Measurements from ENCODE around the gene KYNU. TPM values are rescaled to one million over a fixed set of nuclear protein-coding genes. Genes with fewer than 3 reads are reported as not detected.

Gene KYNU
- total and polyA plus RNA-seq, 9 of the 15 experiments (the other 6 are each of a cell fraction or from before 2014, with no cell fraction given): 2.6 to 11.6 (median 7.2) TPM

DNA sequence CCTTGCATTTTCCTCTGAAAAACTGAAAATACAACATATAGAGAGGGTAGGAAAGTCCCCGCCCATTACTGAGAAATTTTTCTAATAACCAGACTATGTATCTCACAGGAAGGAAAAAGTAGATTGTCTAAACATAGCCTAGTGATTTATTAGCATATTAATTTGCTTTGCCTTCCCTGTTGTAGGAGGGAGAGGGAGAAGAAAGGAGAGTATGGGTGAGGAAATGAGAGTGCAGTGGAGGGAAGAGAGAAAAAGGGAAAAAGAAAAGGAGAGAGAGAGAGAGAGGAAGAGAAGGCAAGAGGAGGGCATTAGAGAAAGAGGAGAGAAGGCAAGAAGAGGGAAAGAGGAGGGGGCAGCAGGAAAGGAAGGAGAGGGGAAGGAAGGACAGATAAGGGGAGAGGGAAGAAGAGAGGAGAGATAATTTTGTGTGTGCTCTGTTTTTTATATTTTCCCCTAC is 3.6 kb upstream of the KYNU start:
- no TSS peak for BruUV-seq (replicated peaks)
- no peak overlapping the region for H3K4me3 ChIP-seq
- DNase-seq (ENCODE audit: extremely low read depth in 1 of 4, low spot score in 3 of 4): no peak
- no peak for TF ChIP-seq MTA2 (IDR thresholded peaks at IDR 0.05; ENCODE audit: low read depth)
- TF ChIP-seq, protein P1, sequence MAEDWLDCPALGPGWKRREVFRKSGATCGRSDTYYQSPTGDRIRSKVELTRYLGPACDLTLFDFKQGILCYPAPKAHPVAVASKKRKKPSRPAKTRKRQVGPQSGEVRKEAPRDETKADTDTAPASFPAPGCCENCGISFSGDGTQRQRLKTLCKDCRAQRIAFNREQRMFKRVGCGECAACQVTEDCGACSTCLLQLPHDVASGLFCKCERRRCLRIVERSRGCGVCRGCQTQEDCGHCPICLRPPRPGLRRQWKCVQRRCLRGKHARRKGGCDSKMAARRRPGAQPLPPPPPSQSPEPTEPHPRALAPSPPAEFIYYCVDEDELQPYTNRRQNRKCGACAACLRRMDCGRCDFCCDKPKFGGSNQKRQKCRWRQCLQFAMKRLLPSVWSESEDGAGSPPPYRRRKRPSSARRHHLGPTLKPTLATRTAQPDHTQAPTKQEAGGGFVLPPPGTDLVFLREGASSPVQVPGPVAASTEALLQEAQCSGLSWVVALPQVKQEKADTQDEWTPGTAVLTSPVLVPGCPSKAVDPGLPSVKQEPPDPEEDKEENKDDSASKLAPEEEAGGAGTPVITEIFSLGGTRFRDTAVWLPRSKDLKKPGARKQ (CRISPR knock-in tag; IDR thresholded peaks at IDR 0.05): no peak
- TF ChIP-seq, protein P2, sequence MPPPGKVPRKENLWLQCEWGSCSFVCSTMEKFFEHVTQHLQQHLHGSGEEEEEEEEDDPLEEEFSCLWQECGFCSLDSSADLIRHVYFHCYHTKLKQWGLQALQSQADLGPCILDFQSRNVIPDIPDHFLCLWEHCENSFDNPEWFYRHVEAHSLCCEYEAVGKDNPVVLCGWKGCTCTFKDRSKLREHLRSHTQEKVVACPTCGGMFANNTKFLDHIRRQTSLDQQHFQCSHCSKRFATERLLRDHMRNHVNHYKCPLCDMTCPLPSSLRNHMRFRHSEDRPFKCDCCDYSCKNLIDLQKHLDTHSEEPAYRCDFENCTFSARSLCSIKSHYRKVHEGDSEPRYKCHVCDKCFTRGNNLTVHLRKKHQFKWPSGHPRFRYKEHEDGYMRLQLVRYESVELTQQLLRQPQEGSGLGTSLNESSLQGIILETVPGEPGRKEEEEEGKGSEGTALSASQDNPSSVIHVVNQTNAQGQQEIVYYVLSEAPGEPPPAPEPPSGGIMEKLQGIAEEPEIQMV (tag; conservative IDR thresholded peaks at IDR 0.05; ENCODE audit: low read depth): no peak
- peak; percentile 17; the same call in 1 of the 2 replicates for TF ChIP-seq BACH1 (tag; IDR thresholded peaks at IDR 0.05)
- no peak for TF ChIP-seq CTCF (IDR thresholded peaks at IDR 0.05 in 2 of 3, conservative IDR thresholded peaks at IDR 0.05 in 1 of 3; ENCODE audit: insufficient read depth in 2 of 3, low read depth in 1 of 3, low read length in 3 of 3)
- TF ChIP-seq, protein P3, sequence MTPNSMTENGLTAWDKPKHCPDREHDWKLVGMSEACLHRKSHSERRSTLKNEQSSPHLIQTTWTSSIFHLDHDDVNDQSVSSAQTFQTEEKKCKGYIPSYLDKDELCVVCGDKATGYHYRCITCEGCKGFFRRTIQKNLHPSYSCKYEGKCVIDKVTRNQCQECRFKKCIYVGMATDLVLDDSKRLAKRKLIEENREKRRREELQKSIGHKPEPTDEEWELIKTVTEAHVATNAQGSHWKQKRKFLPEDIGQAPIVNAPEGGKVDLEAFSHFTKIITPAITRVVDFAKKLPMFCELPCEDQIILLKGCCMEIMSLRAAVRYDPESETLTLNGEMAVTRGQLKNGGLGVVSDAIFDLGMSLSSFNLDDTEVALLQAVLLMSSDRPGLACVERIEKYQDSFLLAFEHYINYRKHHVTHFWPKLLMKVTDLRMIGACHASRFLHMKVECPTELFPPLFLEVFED (CRISPR knock-in tag; conservative IDR thresholded peaks at IDR 0.05): 0 out of 2 replicates have a peak, but pooled peaks have one; percentile 54
- TF ChIP-seq PYGO2 (tag; IDR thresholded peaks at IDR 0.05): no peak
- TF ChIP-seq ZNF316 (IDR thresholded peaks at IDR 0.05): no peak
- TF ChIP-seq NFE2L1 (tag; IDR thresholded peaks at IDR 0.05; ENCODE audit: borderline replicate concordance, low read depth): no peak
- no peak for TF ChIP-seq NCOA6 (IDR thresholded peaks at IDR 0.05)
- TF ChIP-seq GATA2 (CRISPR knock-in tag; IDR thresholded peaks at IDR 0.05): no peak
- TF ChIP-seq LCOR (CRISPR knock-in tag; IDR thresholded peaks at IDR 0.05): no peak
- TF ChIP-seq KDM4B (IDR thresholded peaks at IDR 0.05; ENCODE audit: borderline replicate concordance in 2 of 2, low read depth in 1 of 2): no peak
- TF ChIP-seq ATF4 (CRISPR knock-in tag; IDR thresholded peaks at IDR 0.05): no peak

More for the DNA sequence above, 3.6 kb upstream of the KYNU start:
- no peaks in the 10 kb centered on the region for H3K9me1 ChIP-seq (ENCODE audit: control insufficient read depth, insufficient read depth, low read length)
- H3K27me3 ChIP-seq (ENCODE audit: control insufficient read depth in 2 of 2, insufficient read depth in 2 of 2, low read length in 2 of 2): no peaks in the 10 kb centered on the region
- H2AFZ ChIP-seq (ENCODE audit: low read depth, low read length): peak overlapping the region; percentile 14; the same call in 1 of the 2 replicates
- ATAC-seq (no peak), FAIRE-seq (no peak)
- H3K79me2 ChIP-seq (ENCODE audit: control insufficient read depth, insufficient read depth, low read length): no peaks in the 10 kb centered on the region
- H3K4me1 ChIP-seq (replicated peaks in 1 of 2; ENCODE audit: control insufficient read depth in 2 of 2, insufficient read depth in 2 of 2, low read length in 2 of 2): no peaks in the 10 kb centered on the region
- no peak overlapping the region for H3K9ac ChIP-seq (ENCODE audit: insufficient read depth in 1 of 2, low read depth in 2 of 2, low read length in 2 of 2)
- ChIA-PET CTCF (ENCODE audit: low intra/inter-chr PET ratio) (no interaction called here), POLR2A (no interaction called here)
- 12% methylated on average over 1 of the region's 1 CpG for WGBS (ENCODE audit: insufficient coverage, low coverage, missing lambda C conversion rate)
- in situ Hi-C loops (cut with MboI): no loop called here
- no peak overlapping the region for H3K4me2 ChIP-seq (ENCODE audit: insufficient read depth, low read length)
- intact Hi-C loops (cut with micrococcal nuclease): no loop called here
- peak overlapping the region; percentile 37 for H3K27ac ChIP-seq (ENCODE audit: extremely low read depth, low read depth, low read length)
- H4K20me1 ChIP-seq (replicated peaks; ENCODE audit: control insufficient read depth, insufficient read depth, low read length): no peaks in the 10 kb centered on the region
- H3K9me3 ChIP-seq (replicated peaks; ENCODE audit: control insufficient read depth, insufficient read depth, low read depth, low read length): no peaks in the 10 kb centered on the region
- H3K36me3 ChIP-seq (ENCODE audit: control insufficient read depth, insufficient read depth, low read length): no peaks in the 10 kb centered on the region

All from K562 (cell line).